ENCODE results near the gene RAP2A. TPM values are rescaled to one million over a fixed set of nuclear protein-coding genes. Genes with fewer than 3 reads are reported as not detected.

The RAP2A gene
- total and polyA plus RNA-seq, 2 donors (not counting 1 experiment from before 2014, with no cell fraction given) = 31.4 to 35.0 TPM

- H3K4me2 ChIP-seq (ENCODE audit: extremely low read depth, insufficient read depth, low read length) = no peak overlapping the region
- H3K79me2 ChIP-seq (ENCODE audit: control insufficient read depth, insufficient read depth, low read length) = no peaks in the 10 kb centered on the region
- no peaks in the 10 kb centered on the region for H3K27me3 ChIP-seq (ENCODE audit: control insufficient read depth, insufficient read depth, low read length)
- TF ChIP-seq CTCF (conservative IDR thresholded peaks at IDR 0.05 in 1 of 2, IDR thresholded peaks at IDR 0.05 in 1 of 2; ENCODE audit: low read depth in 1 of 2, low read length in 2 of 2) (no peak), EZH2 (IDR thresholded peaks at IDR 0.05; ENCODE audit: low read length, missing control alignments) (no peak)
- H3K9ac ChIP-seq (ENCODE audit: insufficient read depth, low read length) = no peak overlapping the region
- DNase-seq (ENCODE audit: low read depth in 2 of 2) = no peak
- no peaks in the 10 kb centered on the region for H3K9me3 ChIP-seq (ENCODE audit: control insufficient read depth, insufficient read depth, low read depth, low read length)
- peaks cover 3% of the 10 kb centered on the region for H3K4me1 ChIP-seq (ENCODE audit: control insufficient read depth, extremely low read depth, insufficient read depth, low read length)
- no peaks in the 10 kb centered on the region for H4K20me1 ChIP-seq (ENCODE audit: control insufficient read depth, extremely low read depth, insufficient read depth, low read length)
- no peak overlapping the region for H3K27ac ChIP-seq (ENCODE audit: insufficient read depth, low read length)
- no peaks in the 10 kb centered on the region for H3K36me3 ChIP-seq (ENCODE audit: control insufficient read depth, insufficient read depth, low read length)
- H2AFZ ChIP-seq (ENCODE audit: low read length) = no peak overlapping the region
- H3K4me3 ChIP-seq (replicated peaks in 1 of 4; ENCODE audit: control extremely low read depth in 1 of 4, insufficient read depth in 1 of 4, low read depth in 3 of 4, low read length in 4 of 4) = no peak overlapping the region
Measured at GRCh38 chr13:97387890-97388289, 46.1 kb upstream of the RAP2A start.

DNA sequence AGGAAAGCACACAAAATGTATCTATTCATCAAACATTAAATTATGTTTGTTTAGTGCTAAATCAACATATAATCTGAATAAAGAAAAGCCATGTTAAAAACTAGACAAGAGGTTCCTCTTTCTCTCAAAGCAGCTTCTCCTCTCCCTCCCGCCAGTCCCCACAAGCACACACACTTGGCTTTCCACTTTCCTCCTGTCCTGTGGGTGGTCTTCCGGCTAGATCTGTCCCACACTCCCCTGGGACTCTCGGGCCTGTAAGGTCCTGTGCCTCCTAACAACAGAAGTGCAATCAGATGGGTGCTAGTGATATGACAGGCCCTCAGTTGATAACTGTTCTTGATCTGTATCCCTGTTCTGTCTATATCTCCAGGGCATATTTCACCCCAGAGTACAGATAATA, 45.6 kb upstream of the RAP2A start:
- Histone ChIP-seq H3K27ac (ENCODE audit: insufficient read depth, low read length) (no peak overlapping the region), H3K36me3 (ENCODE audit: control insufficient read depth, insufficient read depth, low read length) (no peaks in the 10 kb centered on the region), H3K9me3 (ENCODE audit: control insufficient read depth, insufficient read depth, low read depth, low read length) (no peaks in the 10 kb centered on the region)

GRCh38 chr13:97390941-97391600, 42.9 kb upstream of the RAP2A start:
- no peaks in the 10 kb centered on the region for H3K9me3 ChIP-seq (ENCODE audit: control insufficient read depth, insufficient read depth, low read depth, low read length)
- no peak for TF ChIP-seq EZH2 (IDR thresholded peaks at IDR 0.05; ENCODE audit: low read length, missing control alignments)
- TF ChIP-seq CTCF (conservative IDR thresholded peaks at IDR 0.05 in 1 of 2, IDR thresholded peaks at IDR 0.05 in 1 of 2; ENCODE audit: low read depth in 1 of 2, low read length in 2 of 2) = no peak
- H3K27me3 ChIP-seq (ENCODE audit: control insufficient read depth, insufficient read depth, low read length) = no peaks in the 10 kb centered on the region
- no peak overlapping the region for H2AFZ ChIP-seq (ENCODE audit: low read length)
- no peaks in the 10 kb centered on the region for H3K36me3 ChIP-seq (ENCODE audit: control insufficient read depth, insufficient read depth, low read length)
- no peak overlapping the region for H3K4me2 ChIP-seq (ENCODE audit: extremely low read depth, insufficient read depth, low read length)
- H3K27ac ChIP-seq (ENCODE audit: insufficient read depth, low read length) = no peak overlapping the region
- H3K4me3 ChIP-seq (replicated peaks in 1 of 4; ENCODE audit: control extremely low read depth in 1 of 4, insufficient read depth in 1 of 4, low read depth in 3 of 4, low read length in 4 of 4) = no peak overlapping the region
- no peaks in the 10 kb centered on the region for H4K20me1 ChIP-seq (ENCODE audit: control insufficient read depth, extremely low read depth, insufficient read depth, low read length)
- peaks cover 6% of the 10 kb centered on the region for H3K4me1 ChIP-seq (ENCODE audit: control insufficient read depth, extremely low read depth, insufficient read depth, low read length)
- no peak overlapping the region for H3K9ac ChIP-seq (ENCODE audit: insufficient read depth, low read length)
- DNase-seq (ENCODE audit: low read depth in 2 of 2) = peak in 1 of 2 donors; percentile 49
- no peaks in the 10 kb centered on the region for H3K79me2 ChIP-seq (ENCODE audit: control insufficient read depth, insufficient read depth, low read length)

More for the DNA sequence above, 45.6 kb upstream of the RAP2A start:
- H3K4me3 ChIP-seq (replicated peaks in 1 of 4; ENCODE audit: control extremely low read depth in 1 of 4, insufficient read depth in 1 of 4, low read depth in 3 of 4, low read length in 4 of 4) = no peak overlapping the region
- no peaks in the 10 kb centered on the region for H3K79me2 ChIP-seq (ENCODE audit: control insufficient read depth, insufficient read depth, low read length)
- DNase-seq (ENCODE audit: low read depth in 2 of 2) = no peak
- peaks cover 3% of the 10 kb centered on the region for H3K4me1 ChIP-seq (ENCODE audit: control insufficient read depth, extremely low read depth, insufficient read depth, low read length)
- H2AFZ ChIP-seq (ENCODE audit: low read length) = no peak overlapping the region
- no peak overlapping the region for H3K9ac ChIP-seq (ENCODE audit: insufficient read depth, low read length)
- no peak overlapping the region for H3K4me2 ChIP-seq (ENCODE audit: extremely low read depth, insufficient read depth, low read length)
- H4K20me1 ChIP-seq (ENCODE audit: control insufficient read depth, extremely low read depth, insufficient read depth, low read length) = no peaks in the 10 kb centered on the region
- TF ChIP-seq CTCF (conservative IDR thresholded peaks at IDR 0.05 in 1 of 2, IDR thresholded peaks at IDR 0.05 in 1 of 2; ENCODE audit: low read depth in 1 of 2, low read length in 2 of 2) = no peak
- no peak for TF ChIP-seq EZH2 (IDR thresholded peaks at IDR 0.05; ENCODE audit: low read length, missing control alignments)
- no peaks in the 10 kb centered on the region for H3K27me3 ChIP-seq (ENCODE audit: control insufficient read depth, insufficient read depth, low read length)
